ENCODE results near the gene CCDC8.
"Not testable (repeated sequence)": the region's sequence is repeated elsewhere in the genome, so short reads cannot be mapped to it uniquely, and the experiment has no call there.

CCDC8 gene

DNA sequence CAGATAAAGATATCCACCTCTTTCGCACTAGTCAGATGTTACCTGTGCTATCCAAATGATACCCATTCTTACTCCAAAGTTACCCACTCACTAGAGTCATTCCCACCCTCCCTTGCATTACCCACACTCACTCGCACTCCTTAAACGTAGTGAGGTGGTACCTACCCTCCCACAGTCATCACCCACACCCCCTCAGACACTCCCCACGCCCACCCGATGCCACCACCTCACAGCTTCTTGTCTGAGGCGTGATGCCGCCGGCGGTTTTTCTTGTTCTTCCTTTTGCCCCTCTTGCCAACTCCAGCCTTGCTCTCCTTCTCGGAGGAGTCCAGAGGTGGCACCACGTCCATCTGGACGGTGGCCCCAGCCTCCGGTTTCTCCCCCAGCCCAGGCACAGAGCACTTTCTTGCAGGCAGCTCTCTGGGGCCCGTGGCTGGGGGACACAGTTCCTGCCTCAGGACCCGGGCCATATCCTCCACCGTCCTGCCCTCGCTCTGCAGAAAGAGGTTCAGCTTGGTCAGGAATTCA, 14.2 kb upstream of the CCDC8 start:
- no peak for FAIRE-seq

DNA sequence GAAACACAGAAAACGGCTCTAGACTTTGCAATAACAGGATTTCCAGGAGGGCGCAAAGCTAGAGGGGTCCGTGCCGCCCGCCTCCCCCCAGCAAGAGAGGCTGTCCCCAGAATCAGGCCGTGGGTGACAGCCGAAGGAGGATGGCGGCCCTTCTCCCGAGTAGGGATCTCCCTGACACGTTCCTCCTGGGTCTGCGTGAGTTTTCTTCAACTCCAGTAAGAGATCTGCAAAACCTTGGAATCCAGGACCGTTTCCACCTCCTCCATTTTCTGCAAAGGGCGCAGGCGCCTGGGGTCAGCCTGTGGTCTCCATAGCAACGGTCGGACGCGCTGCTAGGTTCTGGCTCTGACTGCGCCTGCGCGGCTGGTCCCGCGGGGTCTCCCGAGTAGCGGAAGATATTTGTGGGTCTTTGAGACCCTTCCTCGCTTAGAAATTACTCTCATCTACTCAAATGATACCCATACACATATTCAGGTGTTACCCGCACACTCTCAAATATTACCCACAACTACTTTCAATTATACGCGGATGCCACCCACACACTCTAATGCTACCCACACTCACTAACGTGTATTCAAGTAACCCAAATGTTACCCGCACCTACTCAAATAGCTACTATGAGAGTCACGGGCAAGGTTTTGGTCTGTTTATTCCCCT, 13.3 kb upstream of the CCDC8 start:
- no peak for FAIRE-seq

DNA sequence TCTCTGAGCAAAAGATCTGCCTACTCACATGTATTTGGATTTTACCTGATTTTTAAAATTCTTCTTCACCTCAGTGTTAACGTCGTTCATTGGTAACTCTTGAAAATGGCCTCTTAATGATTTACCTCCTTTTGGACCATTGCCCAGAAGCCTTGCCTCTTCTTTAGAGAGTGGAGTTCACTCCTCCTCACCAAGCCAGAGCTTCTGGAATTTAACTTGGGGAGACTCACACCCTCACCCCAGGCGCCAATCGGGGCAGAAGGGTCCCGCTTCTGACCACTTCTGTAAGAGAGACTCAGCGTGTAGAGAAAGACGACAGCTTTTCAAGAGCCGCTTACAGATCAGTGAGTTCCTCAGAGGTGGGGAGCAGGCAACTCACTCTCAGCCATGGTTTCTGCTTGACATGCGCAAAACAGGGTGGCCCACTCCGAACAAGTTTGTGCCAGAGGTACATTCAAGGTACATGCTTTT, 12.7 kb upstream of the CCDC8 start:
- FAIRE-seq = no peak

DNA sequence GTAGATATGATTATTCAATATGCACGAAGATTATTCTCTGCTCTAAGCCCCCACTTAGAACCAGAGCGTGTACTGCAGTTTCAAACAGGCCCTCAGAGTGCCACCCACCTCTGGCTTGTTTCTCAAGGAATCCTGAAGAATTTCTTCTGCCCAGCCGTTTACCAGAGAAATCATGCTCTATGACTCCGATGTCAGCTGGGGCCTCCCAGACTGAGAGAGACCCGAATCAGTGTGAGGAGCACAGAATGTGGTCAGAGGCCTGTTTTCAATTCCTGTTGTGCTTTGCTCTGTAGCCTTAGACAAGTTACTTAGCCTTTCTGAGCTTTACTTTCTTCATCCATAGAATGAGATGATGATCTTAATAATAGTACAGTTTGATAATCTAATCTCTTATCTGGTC, 9.8 kb upstream of the CCDC8 start:
- FAIRE-seq = no peak

DNA sequence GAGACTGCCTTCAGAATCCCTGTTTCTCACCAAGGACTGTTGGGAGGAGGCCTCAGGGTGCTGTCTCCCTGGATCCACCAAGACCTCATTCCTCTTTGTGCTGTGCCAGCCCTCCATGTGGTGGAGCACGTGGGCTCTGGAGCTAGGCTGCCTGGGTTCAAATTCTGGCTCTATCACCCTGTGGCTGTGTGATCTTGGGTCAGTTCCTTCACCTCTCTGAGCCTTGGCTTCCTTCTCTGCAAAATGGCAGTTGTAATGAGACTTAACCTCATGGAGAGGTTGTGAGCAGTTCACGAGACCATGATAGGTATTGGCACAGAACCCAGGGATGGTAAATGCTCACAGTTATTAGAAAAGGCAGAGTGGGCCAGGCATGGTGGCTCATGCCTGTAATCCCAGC, 9.0 kb upstream of the CCDC8 start:
- FAIRE-seq = no peak

DNA sequence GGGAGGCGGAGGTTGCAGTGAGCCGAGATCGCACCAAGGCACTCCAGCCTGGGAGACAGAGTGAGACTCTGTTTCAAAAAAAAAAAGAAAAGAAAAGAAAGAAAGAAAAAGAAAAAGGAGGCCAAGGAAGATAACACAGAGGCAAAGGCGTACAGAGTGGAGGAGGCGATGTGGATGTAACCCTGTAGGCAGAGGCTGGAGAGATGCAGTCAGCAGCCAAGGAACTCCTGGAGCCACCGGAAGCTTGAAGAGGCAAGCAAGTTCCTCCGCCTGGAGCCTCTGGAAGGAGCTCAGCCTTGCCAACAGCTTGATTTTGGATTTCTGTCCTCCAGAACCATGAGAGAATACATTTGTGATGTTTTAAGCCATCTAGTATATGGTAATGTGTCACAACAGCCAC, 6.7 kb upstream of the CCDC8 start:
- FAIRE-seq = no peak

DNA sequence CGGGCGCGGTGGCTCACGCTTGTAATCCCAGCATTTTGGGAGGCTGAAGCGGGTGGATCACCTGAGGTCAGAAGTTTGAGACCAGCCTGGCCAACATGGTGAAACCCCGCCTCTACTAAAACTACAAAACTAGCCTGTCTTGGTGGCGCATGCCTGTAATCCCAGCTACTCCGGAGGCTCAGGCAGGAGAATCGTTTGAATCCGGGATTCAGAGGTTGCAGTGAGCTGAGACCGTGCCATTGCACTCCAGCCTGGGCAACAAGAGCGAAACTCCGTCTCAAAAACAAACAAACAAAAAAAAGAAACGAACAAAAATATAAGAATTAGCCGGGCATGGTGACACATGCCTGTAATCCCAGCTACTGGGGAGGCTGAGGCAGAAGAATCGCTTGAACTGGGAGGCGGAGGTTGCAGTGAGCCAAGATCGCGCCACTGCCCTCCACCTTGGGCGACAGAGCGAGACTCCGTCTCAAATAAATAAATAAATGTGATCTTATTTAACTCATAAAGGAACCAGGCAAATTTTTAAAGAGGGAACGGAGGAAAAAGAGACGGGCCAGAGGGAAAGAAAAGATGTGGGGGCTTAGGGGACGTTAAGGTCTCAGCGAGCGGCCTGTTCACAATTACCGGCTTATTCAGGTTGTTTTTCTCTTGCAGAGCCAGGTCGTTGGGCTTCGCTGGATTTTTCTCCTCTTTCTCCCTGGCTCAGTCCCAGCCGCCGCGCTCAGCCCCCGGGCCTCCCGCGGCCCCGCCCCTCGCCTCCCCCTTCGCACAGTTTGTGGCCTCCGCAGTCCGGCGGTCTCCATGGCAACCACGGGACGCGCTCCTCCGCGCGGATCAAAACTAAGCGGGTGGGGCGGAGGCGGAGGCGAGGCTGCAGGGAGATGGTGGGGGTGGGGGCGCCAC, 2.7 kb upstream of the CCDC8 start:
- not testable (repeated sequence) for FAIRE-seq

DNA sequence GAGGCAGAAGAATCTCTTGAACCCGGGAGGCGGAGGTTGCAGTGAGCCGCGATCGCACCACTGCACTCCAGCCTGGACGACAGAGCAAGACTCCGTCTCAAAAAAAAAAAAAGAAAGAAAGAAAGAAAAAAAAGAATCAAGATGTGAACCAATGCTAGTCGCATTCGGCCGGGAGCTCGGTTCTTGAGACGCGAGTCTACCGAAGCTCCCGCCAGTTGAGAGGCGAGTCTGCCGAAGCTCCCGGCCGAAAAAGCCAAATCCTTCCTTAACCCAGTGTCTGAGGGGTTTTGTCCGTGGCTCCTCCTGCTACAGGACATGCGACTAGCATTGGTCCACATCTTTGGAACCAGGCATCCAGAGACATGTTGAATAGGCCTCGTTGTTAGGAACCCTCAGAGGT, 1.5 kb upstream of the CCDC8 start:
- not testable (repeated sequence) for FAIRE-seq

DNA sequence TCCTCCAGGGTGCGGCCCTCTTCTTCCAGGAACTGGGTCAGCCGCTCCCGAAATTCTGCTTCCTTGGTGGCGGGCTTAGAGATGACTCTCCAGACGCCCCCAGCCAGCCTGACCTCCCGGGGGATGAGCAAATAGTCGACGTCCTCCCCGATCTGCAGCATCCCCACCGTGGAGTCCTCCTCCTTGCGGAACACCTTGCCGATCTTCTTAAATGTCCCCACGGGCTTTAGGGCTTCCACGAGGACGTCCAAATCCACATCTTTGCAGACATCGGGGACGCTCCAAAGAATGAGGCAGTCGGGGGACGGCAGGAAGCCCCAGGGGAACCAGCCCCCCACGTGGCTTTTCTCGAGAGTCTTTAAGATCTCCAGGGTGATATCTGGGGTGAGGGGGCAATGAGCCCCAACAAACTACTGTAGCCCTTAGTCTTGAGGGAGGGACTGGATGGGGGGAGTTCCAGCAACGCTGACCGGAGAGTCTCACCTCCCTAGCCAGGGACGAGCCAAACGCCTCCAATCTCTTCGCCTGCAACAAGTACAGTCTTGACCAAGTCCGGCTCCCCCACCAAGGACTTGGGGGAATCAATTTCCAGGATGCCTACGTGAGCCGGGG, 608 bp downstream of the CCDC8 start:
- FAIRE-seq = no peak

DNA sequence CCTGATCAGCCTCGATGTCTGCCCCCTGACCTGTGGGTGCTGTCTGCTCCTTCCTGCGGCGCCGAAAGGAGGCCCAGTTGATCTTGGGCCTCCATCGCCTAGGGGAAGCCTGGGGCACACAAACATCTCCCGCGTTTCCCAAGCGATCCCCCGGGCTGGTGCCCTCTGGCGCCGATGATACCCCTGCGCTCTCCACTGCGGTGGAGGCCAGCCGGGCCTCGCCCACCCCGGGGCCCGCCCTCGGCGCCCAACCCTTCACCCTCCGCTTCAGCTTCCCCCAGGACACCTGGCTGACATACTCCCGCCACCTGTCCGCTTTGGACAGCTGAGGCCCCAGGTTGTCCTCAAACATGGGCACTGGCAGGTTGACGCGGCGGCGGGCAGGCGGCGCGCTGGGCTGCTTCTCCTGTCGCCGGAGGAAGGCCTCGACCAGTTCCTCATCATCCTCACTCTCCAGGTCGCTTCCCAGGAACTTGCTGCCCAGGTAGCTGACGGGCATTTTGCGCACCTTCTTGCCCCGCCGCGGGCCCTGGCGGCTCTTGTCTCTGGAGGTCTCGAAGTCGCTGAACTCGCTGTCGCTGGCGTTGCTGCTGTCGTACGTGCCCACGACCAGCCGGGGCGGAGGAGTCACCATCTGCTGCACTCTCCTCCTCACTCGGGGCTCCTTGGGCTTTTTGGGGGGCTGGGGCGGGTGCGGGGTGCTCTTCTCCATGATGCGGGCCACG, 1.3 kb downstream of the CCDC8 start:
- no peak for FAIRE-seq

DNA sequence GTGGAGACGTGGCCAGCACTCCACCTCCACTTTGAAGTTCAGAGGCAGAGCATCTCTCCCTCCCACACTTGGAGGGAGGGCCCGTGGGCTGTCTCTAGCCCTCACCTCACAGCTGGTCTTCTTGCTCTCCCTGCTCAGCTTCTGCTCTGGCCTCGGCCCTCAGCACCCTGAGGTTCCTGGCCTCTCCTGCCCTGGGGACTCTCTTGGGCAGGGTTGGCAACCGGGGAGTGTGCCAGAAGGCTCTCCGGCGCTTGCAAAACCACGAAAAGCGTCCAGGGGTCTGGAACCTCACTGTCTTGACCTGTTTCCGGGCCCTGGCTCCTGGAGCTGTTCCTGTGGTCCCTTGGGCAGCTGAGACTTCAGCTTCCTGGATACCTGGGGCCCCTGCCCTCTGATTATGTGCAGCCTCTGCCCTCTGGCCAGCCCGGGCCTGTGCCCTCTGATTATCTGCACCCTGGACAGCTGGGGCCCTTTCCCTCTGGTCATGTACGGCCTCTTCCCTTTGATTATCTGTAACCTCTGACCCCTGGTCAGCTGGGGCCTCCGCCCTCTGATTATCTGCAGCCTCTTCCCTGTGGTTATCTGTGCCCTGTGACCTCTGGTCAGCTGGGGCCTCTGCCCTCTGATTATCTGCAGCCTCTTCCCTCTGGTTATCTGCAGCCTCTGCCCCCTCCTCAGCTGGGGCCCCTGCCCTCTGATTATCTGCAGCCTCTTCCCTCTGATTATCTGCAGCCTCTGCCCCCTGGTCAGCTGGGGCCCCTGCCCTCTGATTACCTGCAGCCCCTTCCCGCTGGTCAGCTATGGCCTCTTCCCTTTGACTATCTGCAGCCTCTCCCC, 2.1 kb downstream of the CCDC8 start:
- FAIRE-seq = no peak

DNA sequence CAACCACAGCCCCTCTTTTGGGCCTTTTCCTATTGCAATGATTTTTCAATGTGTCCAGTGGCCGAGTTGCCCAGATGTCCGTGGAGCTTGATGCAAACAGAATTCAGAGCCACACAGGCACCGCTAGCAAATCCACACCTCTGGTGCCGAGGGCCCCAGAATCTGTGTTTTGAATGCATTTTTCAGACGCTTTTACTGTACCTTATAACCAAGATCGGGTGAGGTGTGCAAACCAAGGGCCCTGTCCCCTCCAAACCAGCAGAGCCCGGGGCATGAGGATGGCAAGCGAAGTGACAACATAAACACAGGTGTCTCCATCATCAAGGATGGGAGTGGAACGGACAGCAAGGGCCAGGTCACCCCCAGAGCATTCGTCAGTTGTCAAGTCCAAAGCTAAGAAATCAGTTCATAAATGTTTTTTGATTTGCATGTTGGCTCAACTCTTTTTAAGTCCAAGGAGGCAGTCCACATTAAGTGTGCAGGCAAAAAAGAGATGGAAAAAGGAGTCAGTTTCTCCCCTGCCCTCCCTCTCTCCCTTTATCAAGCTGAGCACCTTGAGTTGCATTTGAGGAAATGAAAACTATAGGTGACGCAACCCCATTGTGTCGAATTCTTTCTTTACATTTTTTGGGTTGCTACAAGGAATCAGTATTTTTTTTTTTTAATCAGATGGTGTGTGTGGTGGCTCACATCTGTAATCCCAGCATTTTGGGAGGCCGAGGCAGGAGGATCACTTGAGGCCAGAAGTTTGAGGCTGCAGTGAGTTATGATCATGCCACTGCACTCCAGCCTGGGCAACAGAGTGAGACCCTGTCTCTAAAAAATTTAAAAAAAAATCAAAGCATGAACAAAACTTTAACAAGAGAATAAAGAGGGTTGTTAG, 2.9 kb downstream of the CCDC8 start:
- no peak for FAIRE-seq

DNA sequence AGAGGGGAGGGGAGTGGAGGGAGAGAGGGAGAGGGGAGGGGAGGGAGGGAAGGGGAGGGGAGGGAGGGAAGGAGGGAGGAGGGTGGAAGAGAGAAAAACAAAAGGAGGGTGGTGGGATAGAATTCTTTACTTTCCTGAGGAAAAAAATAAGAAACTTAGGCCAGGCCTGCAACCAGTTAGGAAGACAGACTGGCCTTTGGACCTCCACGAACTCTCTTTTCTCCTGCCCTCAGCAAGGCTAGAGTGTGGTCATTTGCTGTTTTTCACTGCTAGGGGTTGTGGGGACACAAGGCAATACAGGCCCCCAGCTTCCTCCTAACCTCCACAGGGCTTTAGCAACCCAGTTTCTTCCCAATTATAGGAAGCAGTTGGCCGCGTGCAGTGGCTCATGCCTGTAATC, 4.2 kb downstream of the CCDC8 start:
- no peak for FAIRE-seq

DNA sequence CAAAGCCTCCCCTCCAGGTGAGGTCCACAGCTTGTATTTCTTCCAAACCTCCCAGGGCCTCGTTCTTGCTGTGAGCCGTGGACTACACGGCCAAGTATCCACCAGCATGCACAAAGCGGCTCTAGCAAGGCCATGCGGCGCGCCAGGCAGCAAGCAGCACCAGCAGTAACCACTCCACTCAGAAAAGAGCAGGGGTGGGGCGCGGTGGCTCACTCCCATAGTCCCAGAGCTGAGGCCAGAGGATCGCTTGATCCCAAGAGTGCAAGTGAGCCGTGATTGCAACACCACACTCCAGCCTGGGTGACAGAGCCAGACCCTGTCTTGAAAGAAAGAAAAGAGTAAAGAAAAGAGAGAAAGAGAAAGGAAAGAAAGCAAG, 4.7 kb downstream of the CCDC8 start:
- FAIRE-seq = no peak

DNA sequence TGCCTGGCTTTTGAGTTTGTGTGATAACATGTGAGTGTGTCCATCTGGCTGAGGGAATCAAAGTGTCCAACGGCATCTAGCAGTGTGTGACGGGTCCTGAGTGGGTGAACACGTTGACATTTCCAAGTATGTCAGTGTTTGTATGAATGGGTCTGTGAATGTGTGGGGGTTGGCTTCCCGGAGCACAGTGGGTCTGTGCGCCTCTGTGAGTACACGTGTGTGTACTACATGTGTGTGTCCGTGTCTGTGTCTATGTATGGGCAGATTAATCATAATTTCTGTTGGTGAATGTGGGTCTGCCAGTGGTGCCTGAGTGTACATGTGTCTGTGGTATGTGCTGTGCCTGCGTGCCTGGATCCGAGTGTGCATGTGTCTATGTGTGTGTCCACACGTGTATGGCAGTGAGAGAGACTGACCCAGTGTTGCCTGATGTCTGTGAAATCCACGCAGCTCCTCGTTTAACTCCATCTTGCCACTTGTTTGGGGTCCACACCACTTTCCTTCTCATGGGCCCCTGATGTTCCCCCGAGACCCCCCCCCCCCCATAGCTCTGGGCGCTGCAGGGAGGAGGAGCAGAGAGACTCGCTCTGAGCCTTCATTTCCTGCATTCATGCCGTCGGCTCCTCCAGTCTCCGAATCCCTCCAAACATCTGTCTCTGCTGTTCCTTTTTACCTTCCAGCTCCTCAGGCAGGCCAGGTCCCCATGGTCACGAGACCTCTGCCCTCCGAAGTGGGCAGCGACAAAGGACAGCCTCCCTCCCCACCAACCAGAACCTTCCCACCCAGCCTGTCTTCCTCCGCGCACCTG, 5.3 kb downstream of the CCDC8 start:
- no peak for FAIRE-seq

DNA sequence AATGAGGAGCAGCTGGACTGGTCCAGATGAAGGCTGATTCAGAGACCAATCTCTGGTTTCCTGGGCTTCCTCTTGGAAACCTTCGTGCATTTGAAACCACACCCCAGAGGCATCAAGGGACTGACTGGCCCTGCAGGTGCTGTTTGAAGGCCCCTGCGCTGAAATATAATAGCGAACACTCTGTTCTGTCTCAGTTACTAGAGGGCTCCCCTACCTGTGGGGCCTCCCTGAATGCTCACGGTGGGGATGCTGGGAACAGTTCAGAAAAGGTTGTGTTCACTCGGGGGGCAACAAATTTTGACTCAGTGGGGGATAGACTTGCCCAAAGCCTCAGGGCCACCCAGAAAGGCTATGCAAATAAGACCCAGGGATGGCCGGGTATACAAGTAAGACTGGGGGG, 6.4 kb downstream of the CCDC8 start:
- FAIRE-seq = no peak

DNA sequence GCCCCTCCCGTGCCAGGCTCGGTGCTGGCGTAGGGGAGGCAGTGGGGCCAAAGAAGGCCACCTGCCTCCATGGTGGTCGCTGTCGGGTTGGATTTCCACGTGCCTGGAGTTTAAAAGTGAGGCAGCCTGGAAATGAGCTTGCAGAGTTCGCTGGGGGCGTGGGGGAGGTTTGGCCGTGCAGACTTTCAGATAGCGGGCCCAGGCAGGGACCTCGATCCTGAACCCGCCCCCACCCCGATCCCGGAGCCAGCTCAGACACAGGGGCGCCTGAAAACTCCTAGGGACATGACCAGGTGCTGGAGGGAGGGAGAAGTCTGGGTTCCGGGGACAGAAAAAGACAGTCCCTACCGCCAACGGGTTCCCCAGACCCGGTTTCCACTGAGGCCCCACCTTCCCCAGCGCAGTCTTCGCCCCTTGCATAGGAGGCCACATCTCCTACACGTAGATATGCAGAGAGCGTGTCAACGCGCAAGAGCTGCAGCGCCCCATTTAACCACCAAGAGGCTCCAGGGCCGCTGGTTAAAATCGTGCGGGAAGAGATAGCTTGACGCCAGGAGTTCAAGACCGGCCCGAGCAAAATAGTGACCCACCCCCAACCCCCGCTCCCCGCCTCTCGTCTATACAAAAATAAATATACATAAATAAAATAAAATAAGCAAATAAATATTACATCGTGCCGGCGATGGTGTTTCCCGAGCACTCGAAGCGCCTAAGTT, 8.5 kb downstream of the CCDC8 start:
- FAIRE-seq = no peak

DNA sequence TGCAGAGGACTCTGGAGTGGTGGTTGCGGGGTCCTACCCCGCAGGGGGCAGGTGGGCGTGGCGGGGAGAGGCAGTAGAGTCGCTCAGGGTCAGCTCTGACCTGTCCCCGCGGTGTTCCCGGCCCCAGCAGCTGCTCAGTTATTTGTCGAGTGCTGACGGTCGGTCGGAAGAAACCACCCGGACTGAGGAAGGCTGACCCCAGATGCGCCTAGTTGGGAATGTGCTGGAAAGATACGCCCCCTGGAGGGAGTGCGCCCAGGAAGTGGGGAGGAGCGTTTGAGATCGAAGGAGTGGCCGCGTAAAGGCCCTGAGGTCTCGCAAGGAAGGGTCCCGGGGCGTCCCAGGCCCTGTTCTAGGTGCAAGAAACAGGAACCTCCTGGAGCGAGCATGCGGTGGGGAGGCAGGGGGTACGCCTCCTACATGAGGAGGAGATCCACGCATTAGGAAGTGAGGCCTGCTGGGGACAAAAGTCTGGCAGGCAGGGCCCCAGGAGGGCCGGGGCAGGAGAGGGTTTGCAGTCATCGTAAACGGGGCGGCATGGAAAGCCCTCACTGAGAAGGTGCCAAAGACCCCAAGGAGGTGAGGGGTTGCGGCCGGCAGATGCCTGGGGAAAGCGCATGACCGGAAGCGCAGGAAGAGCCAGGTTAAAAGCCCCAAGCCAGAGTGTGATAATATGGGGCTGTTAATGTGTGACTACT, 9.2 kb downstream of the CCDC8 start:
- no peak for FAIRE-seq

DNA sequence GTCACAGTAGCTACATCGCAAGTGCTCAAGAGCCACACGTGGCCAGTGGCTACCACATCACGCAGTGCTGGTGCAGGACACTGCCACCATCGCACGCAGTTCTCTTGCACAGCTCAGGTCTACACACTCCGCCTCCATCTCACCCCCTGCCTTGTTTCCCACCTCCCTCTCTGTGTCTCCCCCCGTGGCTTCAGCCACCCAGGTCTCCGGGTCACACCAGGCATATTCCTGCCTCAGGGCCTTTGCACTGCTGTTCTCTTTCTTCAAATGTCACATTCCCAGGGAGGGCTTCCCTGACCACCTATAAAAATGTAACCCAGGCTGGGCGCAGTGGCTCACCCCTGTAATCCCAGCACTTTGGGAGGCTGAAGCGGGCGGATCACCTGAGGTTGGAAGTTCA, 10.6 kb downstream of the CCDC8 start:
- no peak for FAIRE-seq

All from A204.1 (cell line).